Skeletal muscle tissue (tissue), 4 donors: ENCODE measurements around the gene TNFAIP8L3. TPM values are rescaled to one million over a fixed set of nuclear protein-coding genes. Genes with fewer than 3 reads are reported as not detected.

Experiments
- H3K27ac ChIP-seq: one replicate; pipeline ENCODE4 v1.7.0; 2013; ENCODE audit warnings: mild to moderate bottlenecking, low read depth, low read length, inconsistent platforms
- H3K27me3 ChIP-seq, 3 donors: one replicate each; pipeline ENCODE4 v1.7.0; 2013; ENCODE audit warnings: low read length in 3 of 3; ENCODE audit not compliant: control insufficient read depth in 3 of 3, insufficient read depth in 3 of 3
- H3K36me3 ChIP-seq, 3 donors: one replicate each; pipeline ENCODE4 v1.7.0; 2013; ENCODE audit warnings: low read length in 3 of 3; ENCODE audit not compliant: control insufficient read depth in 3 of 3, insufficient read depth in 3 of 3
- H3K4me1 ChIP-seq, 3 donors: one replicate each; pipeline ENCODE4 v1.7.0; 2013; ENCODE audit warnings: low read length in 3 of 3, mild to moderate bottlenecking in 3 of 3; ENCODE audit not compliant: control insufficient read depth in 3 of 3, insufficient read depth in 3 of 3
- H3K4me3 ChIP-seq, 3 donors: one replicate each; pipeline ENCODE4 v1.7.0; 2013; ENCODE audit warnings: low read length in 3 of 3
- H3K9ac ChIP-seq, 3 donors: one replicate each; pipeline ENCODE4 v1.7.0; 2013; ENCODE audit warnings: low read length in 3 of 3, mild to moderate bottlenecking in 3 of 3, moderate library complexity in 2 of 3, low read depth in 1 of 3
- H3K9me3 ChIP-seq, 3 donors: one replicate each; pipeline ENCODE4 v1.7.0; 2013; ENCODE audit warnings: low read length in 3 of 3; ENCODE audit not compliant: control insufficient read depth in 3 of 3
- total RNA-seq: library from RNA; depleted of rRNA; stranded (reverse); fragments of >200 nt; gene quantifications from one replicate; pipeline ENCODE4 v1.2.3, GENCODE V29; 2014
- donor health status: Osteomylitis.

Gene TNFAIP8L3
- total RNA-seq, 1 donor from 2014 or later = 2.1 TPM

GRCh38 chr15:51104512-51104911 lies 9.8 kb upstream of the TNFAIP8L3 start:
- Histone ChIP-seq H3K4me1 (peaks cover 0 to 11% (median 5%) of the 10 kb centered on the region in 3 donors), H3K9me3 (no peaks in the 10 kb centered on the region), H3K27ac (no peak overlapping the region), H3K27me3 (peaks cover under 1 to 7% (median 4%) of the 10 kb centered on the region in 3 donors), H3K4me3 (peak overlapping the region in 1 of 3 donors; percentile 4), H3K9ac (no peak overlapping the region), H3K36me3 (no peaks in the 10 kb centered on the region)

- Histone ChIP-seq H3K4me1 (peaks cover 0 to 11% (median 5%) of the 10 kb centered on the region in 3 donors), H3K9me3 (no peaks in the 10 kb centered on the region), H3K36me3 (no peaks in the 10 kb centered on the region), H3K9ac (no peak overlapping the region), H3K4me3 (no peak overlapping the region), H3K27me3 (peaks cover 4 to 10% (median 7%) of the 10 kb centered on the region in 3 donors), H3K27ac (no peak overlapping the region)
Observed at GRCh38 chr15:51103330-51103729, 8.6 kb upstream of the TNFAIP8L3 start.

- Histone ChIP-seq H3K9ac (no peak overlapping the region), H3K9me3 (no peaks in the 10 kb centered on the region), H3K36me3 (no peaks in the 10 kb centered on the region), H3K27me3 (peaks cover 7 to 13% (median 8%) of the 10 kb centered on the region in 3 donors), H3K4me3 (no peak overlapping the region), H3K4me1 (peaks cover 3 to 11% (median 5%) of the 10 kb centered on the region in 3 donors), H3K27ac (no peak overlapping the region)
Observed at GRCh38 chr15:51100785-51101489, 6.2 kb upstream of the TNFAIP8L3 start.

GRCh38 chr15:51099185-51099584 lies 4.5 kb upstream of the TNFAIP8L3 start:
- peaks cover 4 to 7% (median 5%) of the 10 kb centered on the region in 3 donors for H3K4me1 ChIP-seq
- H3K9ac ChIP-seq = no peak overlapping the region
- no peak overlapping the region for H3K4me3 ChIP-seq
- no peaks in the 10 kb centered on the region for H3K9me3 ChIP-seq
- H3K27ac ChIP-seq = no peak overlapping the region
- H3K27me3 ChIP-seq = peaks cover 4 to 21% (median 12%) of the 10 kb centered on the region in 3 donors
- no peaks in the 10 kb centered on the region for H3K36me3 ChIP-seq

GRCh38 chr15:51098331-51098619 lies 3.6 kb upstream of the TNFAIP8L3 start:
- Histone ChIP-seq H3K4me3 (no peak overlapping the region), H3K9me3 (no peaks in the 10 kb centered on the region), H3K27ac (no peak overlapping the region), H3K27me3 (peaks cover 4 to 21% (median 15%) of the 10 kb centered on the region in 3 donors), H3K4me1 (peaks cover 1 to 8% (median 4%) of the 10 kb centered on the region in 3 donors), H3K36me3 (no peaks in the 10 kb centered on the region), H3K9ac (no peak overlapping the region)

- H3K4me3 ChIP-seq = no peak overlapping the region
- no peak overlapping the region for H3K9ac ChIP-seq
- H3K27ac ChIP-seq = no peak overlapping the region
- peaks cover 4 to 24% (median 20%) of the 10 kb centered on the region in 3 donors for H3K27me3 ChIP-seq
- peaks cover 2 to 8% (median 4%) of the 10 kb centered on the region in 3 donors for H3K4me1 ChIP-seq
- H3K9me3 ChIP-seq = no peaks in the 10 kb centered on the region
- no peaks in the 10 kb centered on the region for H3K36me3 ChIP-seq
Observed at GRCh38 chr15:51097553-51098330, 3.0 kb upstream of the TNFAIP8L3 start.

GRCh38 chr15:51096976-51097375 lies 2.3 kb upstream of the TNFAIP8L3 start:
- H3K36me3 ChIP-seq = no peaks in the 10 kb centered on the region
- no peak overlapping the region for H3K4me3 ChIP-seq
- H3K9ac ChIP-seq = no peak overlapping the region
- H3K27ac ChIP-seq = no peak overlapping the region
- H3K9me3 ChIP-seq = no peaks in the 10 kb centered on the region
- H3K4me1 ChIP-seq = peaks cover 2 to 8% (median 6%) of the 10 kb centered on the region in 3 donors
- H3K27me3 ChIP-seq = peaks cover 4 to 27% (median 23%) of the 10 kb centered on the region in 3 donors

GRCh38 chr15:51095681-51096331 lies 1.1 kb upstream of the TNFAIP8L3 start:
- Histone ChIP-seq H3K27ac (no peak overlapping the region), H3K36me3 (no peaks in the 10 kb centered on the region), H3K9ac (no peak overlapping the region), H3K4me3 (peak overlapping the region in 1 of 3 donors; percentile 39), H3K9me3 (no peaks in the 10 kb centered on the region), H3K27me3 (peaks cover under 1 to 27% (median 23%) of the 10 kb centered on the region in 3 donors), H3K4me1 (peaks cover 2 to 8% (median 6%) of the 10 kb centered on the region in 3 donors)

- Histone ChIP-seq H3K27ac (no peak overlapping the region), H3K27me3 (peaks cover 0 to 28% (median 22%) of the 10 kb centered on the region in 3 donors), H3K4me3 (peak overlapping the region; percentile 58 to 70 (median 64)), H3K36me3 (no peaks in the 10 kb centered on the region), H3K4me1 (peaks cover 2 to 8% (median 6%) of the 10 kb centered on the region in 3 donors), H3K9me3 (no peaks in the 10 kb centered on the region), H3K9ac (peak overlapping the region in 2 of 3 donors; percentile 34 to 52)
Observed at GRCh38 chr15:51093839-51094605, 684 bp downstream of the TNFAIP8L3 start.
